Caco-2 (cell line): Measurements from ENCODE around the gene CHGA. TPM values are rescaled to one million over a fixed set of nuclear protein-coding genes. Genes with fewer than 3 reads are reported as not detected.

ENCODE experiments used
- BruUV-seq: library from RNA; stranded (reverse); fragments of 400-500 nt; replicated peaks from 2 replicates; lab custom pipeline; 2021; lab: Mats Ljungman, UMichigan
- CTCF ChIA-PET: fragments of 300-600 bp; sonication (Branson Sonifier 250); formaldehyde crosslinking; loops from one replicate; lab custom pipeline; 2022; ENCODE audit warnings: antibody characterized with exemption; lab: Charles Lee
- POLR2A ChIA-PET: fragments of 300-600 bp; sonication (Branson Sonifier 250); formaldehyde crosslinking; loops from one replicate; lab custom pipeline; 2022; ENCODE audit warnings: antibody characterized with exemption; lab: Charles Lee
- DNase-seq, 2 experiments: peaks; one replicate each; pipeline versions ENCODE4 v3.0.0 to v3.0.0-alpha.2; 2020 to 2022
- H3K27me3 ChIP-seq: replicated peaks from 2 replicates; pipeline ENCODE4 v1.6.0; 2011; ENCODE audit warnings: low read length; ENCODE audit not compliant: control insufficient read depth, insufficient read depth
- H3K36me3 ChIP-seq: 2 replicates; pipeline ENCODE4 v1.5.1; 2011; ENCODE audit warnings: low read length; ENCODE audit not compliant: control insufficient read depth, insufficient read depth
- H3K4me1 ChIP-seq: fragments of 250-450 bp; sonication (Bioruptor Pico); 2 replicates; pipeline ENCODE4 v1.5.1; 2020; ENCODE audit warnings: mild to moderate bottlenecking
- H3K4me3 ChIP-seq: 2 replicates; pipeline ENCODE4 v1.5.1; 2011; ENCODE audit warnings: low read depth, mild to moderate bottlenecking, control low read depth, low read length
- H3K9me3 ChIP-seq: fragments of 250-450 bp; sonication (Bioruptor Pico); 2 replicates; pipeline ENCODE4 v1.5.1; 2020; ENCODE audit warnings: mild to moderate bottlenecking, moderate library complexity
- H3K27ac Mint-ChIP-seq: one replicate; pipeline ENCODE4 v1.8.0; 2022; ENCODE audit warnings: mixed read lengths; ENCODE audit not compliant: unreplicated experiment
- H3K27me3 Mint-ChIP-seq: one replicate; pipeline ENCODE4 v1.8.0; 2022; ENCODE audit warnings: mixed read lengths; ENCODE audit not compliant: insufficient read depth, unreplicated experiment
- H3K36me3 Mint-ChIP-seq: one replicate; pipeline ENCODE4 v1.8.0; 2022; ENCODE audit warnings: mild to moderate bottlenecking, mixed read lengths; ENCODE audit not compliant: insufficient read depth, unreplicated experiment
- H3K4me1 Mint-ChIP-seq: one replicate; pipeline ENCODE4 v1.8.0; 2022; ENCODE audit warnings: low read depth, mixed read lengths; ENCODE audit not compliant: unreplicated experiment
- H3K4me3 Mint-ChIP-seq: one replicate; pipeline ENCODE4 v1.8.0; 2022; ENCODE audit warnings: mild to moderate bottlenecking, moderate library complexity, mixed read lengths; ENCODE audit not compliant: unreplicated experiment
- H3K9me3 Mint-ChIP-seq: one replicate; pipeline ENCODE4 v1.8.0; 2022; ENCODE audit warnings: mixed read lengths; ENCODE audit not compliant: unreplicated experiment
- CTCF ChIP-seq, 2 experiments: fragments of 200-600 bp in 1 of 2; IDR thresholded peaks; 1 replicate in 1 of 2; 2 replicates in 1 of 2; pipeline versions ENCODE4 v1.5.1 to v1.8.0; 2011 to 2022; ENCODE audit warnings: antibody characterized with exemption in 1 of 2, control low read depth in 1 of 2, inconsistent platforms in 1 of 2, low read depth in 1 of 2, low read length in 1 of 2, mild to moderate bottlenecking in 1 of 2, moderate library complexity in 1 of 2; ENCODE audit not compliant: insufficient read depth in 1 of 2, severe bottlenecking in 1 of 2, unreplicated experiment in 1 of 2
- intact Hi-C: fragments of 100-400 bp; cut with micrococcal nuclease; formaldehyde crosslinking; loops from one replicate; pipeline ENCODE4 v1.10.0; 2022; ENCODE audit not compliant: unreplicated experiment
- total RNA-seq: library from RNA; stranded (reverse); gene quantifications from 2 replicates; pipeline ENCODE4 v1.2.3, GENCODE V29; 2022

Gene CHGA
- total RNA-seq, 1 experiment from 2014 or later, result not detected

GRCh38 chr14:92892589-92892988 is 30.4 kb upstream of the CHGA start:
- Mint-ChIP-seq H3K27ac (no peak overlapping the region), H3K4me1 (no peaks in the 10 kb centered on the region)
- DNase-seq, result no peak

GRCh38 chr14:92895352-92895878 is 27.5 kb upstream of the CHGA start:
- no peaks in the 10 kb centered on the region for H3K36me3 Mint-ChIP-seq
- peaks cover 10% of the 10 kb centered on the region for H3K9me3 Mint-ChIP-seq
- ChIA-PET POLR2A (no interaction called here), CTCF (no interaction called here)
- H3K4me3 ChIP-seq, result no peak overlapping the region
- no peak overlapping the region for H3K4me3 Mint-ChIP-seq
- no peak for DNase-seq
- H3K4me1 ChIP-seq, result no peaks in the 10 kb centered on the region
- no peak overlapping the region for H3K27ac Mint-ChIP-seq
- no peaks in the 10 kb centered on the region for H3K27me3 ChIP-seq
- no peaks in the 10 kb centered on the region for H3K4me1 Mint-ChIP-seq
- H3K27me3 Mint-ChIP-seq, result peaks cover 9% of the 10 kb centered on the region
- BruUV-seq, result no TSS peak
- peaks cover 7% of the 10 kb centered on the region; the same call in 1 of the 2 replicates for H3K9me3 ChIP-seq
- H3K36me3 ChIP-seq, result no peaks in the 10 kb centered on the region
- intact Hi-C loops, result no loop called here
- TF ChIP-seq CTCF (IDR thresholded peaks at IDR 0.05; ENCODE audit: insufficient read depth in 1 of 2, low read depth in 1 of 2, low read length in 1 of 2, severe bottlenecking in 1 of 2, unreplicated experiment in 1 of 2), result no peak

More at GRCh38 chr14:92892589-92892988, 30.4 kb upstream of the CHGA start:
- no peaks in the 10 kb centered on the region for H3K27me3 ChIP-seq
- Mint-ChIP-seq H3K27me3 (peaks cover 14% of the 10 kb centered on the region), H3K4me3 (no peak overlapping the region), H3K9me3 (peaks cover 10% of the 10 kb centered on the region), H3K36me3 (no peaks in the 10 kb centered on the region)
- intact Hi-C loops, result no loop called here
- POLR2A ChIA-PET, result no interaction called here
- no peaks in the 10 kb centered on the region for H3K4me1 ChIP-seq
- no peak overlapping the region for H3K4me3 ChIP-seq
- peaks cover 7% of the 10 kb centered on the region; the same call in 1 of the 2 replicates for H3K9me3 ChIP-seq
- no peak for TF ChIP-seq CTCF (IDR thresholded peaks at IDR 0.05; ENCODE audit: insufficient read depth in 1 of 2, low read depth in 1 of 2, low read length in 1 of 2, severe bottlenecking in 1 of 2, unreplicated experiment in 1 of 2)
- H3K36me3 ChIP-seq, result no peaks in the 10 kb centered on the region
- no TSS peak for BruUV-seq
- CTCF ChIA-PET, result no interaction called here

GRCh38 chr14:92897922-92898565 is 24.9 kb upstream of the CHGA start:
- no peaks in the 10 kb centered on the region for H3K4me1 ChIP-seq
- intact Hi-C loops, result no loop called here
- H3K9me3 ChIP-seq, result no peaks in the 10 kb centered on the region
- no TSS peak for BruUV-seq
- TF ChIP-seq CTCF (IDR thresholded peaks at IDR 0.05; ENCODE audit: insufficient read depth in 1 of 2, low read depth in 1 of 2, low read length in 1 of 2, severe bottlenecking in 1 of 2, unreplicated experiment in 1 of 2), result no peak
- no peak overlapping the region for H3K4me3 ChIP-seq
- ChIA-PET CTCF (no interaction called here), POLR2A (no interaction called here)
- no peaks in the 10 kb centered on the region for H3K27me3 ChIP-seq
- DNase-seq, result no peak
- no peaks in the 10 kb centered on the region for H3K36me3 ChIP-seq
- no peak overlapping the region for H3K4me3 Mint-ChIP-seq
- no peaks in the 10 kb centered on the region for H3K36me3 Mint-ChIP-seq
- H3K27ac Mint-ChIP-seq, result no peak overlapping the region
- peaks cover 10% of the 10 kb centered on the region for H3K9me3 Mint-ChIP-seq
- no peaks in the 10 kb centered on the region for H3K4me1 Mint-ChIP-seq
- H3K27me3 Mint-ChIP-seq, result peaks cover 19% of the 10 kb centered on the region
